ENCODE data around the gene CLK2. TPM values are rescaled to one million over a fixed set of nuclear protein-coding genes. Genes with fewer than 3 reads are reported as not detected.

The CLK2 gene
- total and polyA plus RNA-seq, 9 of the 15 experiments (the other 6 are each of a cell fraction or from before 2014, with no cell fraction given) = 13.5 to 81.4 (median 39.6) TPM

- TF ChIP-seq ZBTB11 (CRISPR knock-in tag; IDR thresholded peaks at IDR 0.05) (peak in 1 of 3 experiments; percentile 79; a peak in 2 of 6 replicates), SRSF3 (IDR thresholded peaks at IDR 0.05; ENCODE audit: insufficient read depth, low read length) (no peak), POU5F1 (IDR thresholded peaks at IDR 0.05; ENCODE audit: borderline replicate concordance, low read depth, low read length, partially characterized antibody) (no peak), ZNF609 (CRISPR knock-in tag; IDR thresholded peaks at IDR 0.05; ENCODE audit: borderline replicate concordance) (no peak), KDM4B (IDR thresholded peaks at IDR 0.05; ENCODE audit: borderline replicate concordance in 2 of 2, low read depth in 1 of 2) (peak in 1 of 2 experiments; percentile 74; a peak in 1 of 4 replicates), ZSCAN32 (CRISPR knock-in tag; IDR thresholded peaks at IDR 0.05) (no peak), SP1 (CRISPR knock-in tag; IDR thresholded peaks at IDR 0.05) (peak; percentile 76), ZNF830 (CRISPR knock-in tag; IDR thresholded peaks at IDR 0.05) (no peak), ARID1B (IDR thresholded peaks at IDR 0.05) (no peak), ATF2 (CRISPR knock-in tag; IDR thresholded peaks at IDR 0.05) (no peak), ARID3A (IDR thresholded peaks at IDR 0.05; ENCODE audit: borderline replicate concordance, low read depth, low read length) (no peak)
Measured at GRCh38 chr1:155255243-155256007, 17.9 kb downstream of the CLK2 start, which contains the start of gene ENTREP3 (continued).
